HG03378 (cell line): ENCODE results near the gene MAGEA2.
"Not testable (repeated sequence)": the region's sequence is repeated elsewhere in the genome, so short reads cannot be mapped to it uniquely, and the experiment has no call there.

Experiments
- ATAC-seq: cut with Tn5 transposase; IDR thresholded peaks from one replicate; pipeline ENCODE4 v1.9.1; 2021; ENCODE audit warnings: mild to moderate bottlenecking, moderate library complexity; ENCODE audit not compliant: unreplicated experiment

The MAGEA2 gene

GRCh38 chrX:152753686-152754650, at the start of gene MAGEA2:
TSS of gene MAGEA2 (minus strand) at chrX:152753842. CDS start at chrX:152751363, 2,479 bp downstream.
- not testable (repeated sequence) for ATAC-seq

DNA sequence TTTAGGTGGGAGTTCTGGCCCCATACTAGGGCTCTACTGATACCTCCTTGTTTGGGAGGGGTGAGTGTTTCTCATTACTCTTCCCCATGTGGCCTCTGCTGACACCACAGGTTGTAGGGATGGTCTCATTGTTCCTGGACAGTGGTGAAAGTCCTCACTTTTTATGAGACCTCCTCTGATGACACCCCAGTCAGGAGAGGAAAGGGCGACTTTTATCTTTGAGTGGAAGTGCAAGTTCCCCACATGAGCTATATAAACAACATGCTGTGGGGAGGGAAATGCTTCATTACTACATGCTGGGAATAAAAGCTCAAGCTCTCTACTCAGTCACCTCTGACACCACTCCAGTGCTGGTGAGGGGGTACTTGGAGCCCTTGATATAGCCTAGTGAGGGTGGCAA, 45.3 kb upstream of the MAGEA2 start:
- ATAC-seq, result no peak

DNA sequence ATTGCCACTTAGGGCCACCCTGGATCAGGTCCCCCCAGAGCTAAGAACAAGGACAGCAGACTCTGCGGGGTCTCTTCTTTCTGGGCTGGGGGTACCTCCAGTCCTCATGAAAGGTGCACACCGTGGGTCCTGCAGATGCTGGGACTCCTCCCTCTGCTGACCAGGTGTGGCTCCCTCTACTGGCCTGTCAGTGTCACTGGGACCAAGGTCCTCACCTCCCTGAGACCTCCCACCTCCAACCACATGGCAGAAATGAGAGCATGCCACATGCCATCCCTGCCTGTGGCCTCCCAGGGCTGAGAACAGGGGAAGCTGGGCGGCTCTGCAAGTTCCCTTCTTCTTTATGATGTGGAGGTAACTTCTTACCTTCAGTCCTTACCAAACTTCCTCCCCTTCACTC, 33.4 kb upstream of the MAGEA2 start:
- ATAC-seq, result not testable (repeated sequence)

DNA sequence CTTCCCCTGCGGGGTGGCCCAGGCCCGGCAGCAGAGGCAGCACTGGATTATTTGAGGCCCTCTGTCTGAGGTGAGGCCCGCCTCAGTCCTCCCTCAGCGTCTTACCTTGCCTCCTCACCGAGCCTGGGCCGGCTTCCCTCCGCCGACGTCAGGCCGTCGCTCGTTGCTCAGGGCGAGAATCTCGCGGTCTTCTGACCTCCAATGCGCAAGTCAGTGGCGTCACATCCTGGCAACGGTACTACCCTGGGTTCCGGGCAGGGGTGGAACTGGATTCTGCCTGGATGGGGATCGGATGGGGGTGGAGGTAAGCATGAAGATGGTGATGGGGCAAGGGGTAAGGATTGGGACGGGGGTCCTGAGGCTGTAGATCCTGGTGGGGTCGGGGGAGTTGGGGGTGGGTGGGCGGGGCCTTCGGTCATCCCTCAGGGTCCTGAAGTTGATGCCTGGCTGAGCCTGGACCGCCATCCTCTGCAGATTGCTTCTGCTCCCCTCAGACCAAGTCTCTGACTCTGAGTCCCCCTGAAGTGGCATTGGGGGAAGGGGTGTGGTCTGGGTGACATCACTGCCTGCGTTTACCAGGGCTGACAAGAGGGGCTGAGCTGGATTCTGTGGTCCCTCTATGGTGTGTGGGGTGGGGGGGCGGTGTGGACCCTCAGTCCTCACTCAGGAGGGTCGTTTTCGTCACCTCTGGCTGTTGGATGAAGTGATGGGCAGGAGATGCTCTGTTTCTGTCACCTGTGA, 16.1 kb upstream of the MAGEA2 start, which contains the start of gene MAGEA6:
Gene MAGEA6 (minus strand): TSS at position 141 of the 741 bp plus-strand sequence. CDS start 2,039 bp downstream, outside the sequence.
- ATAC-seq, result not testable (repeated sequence)

DNA sequence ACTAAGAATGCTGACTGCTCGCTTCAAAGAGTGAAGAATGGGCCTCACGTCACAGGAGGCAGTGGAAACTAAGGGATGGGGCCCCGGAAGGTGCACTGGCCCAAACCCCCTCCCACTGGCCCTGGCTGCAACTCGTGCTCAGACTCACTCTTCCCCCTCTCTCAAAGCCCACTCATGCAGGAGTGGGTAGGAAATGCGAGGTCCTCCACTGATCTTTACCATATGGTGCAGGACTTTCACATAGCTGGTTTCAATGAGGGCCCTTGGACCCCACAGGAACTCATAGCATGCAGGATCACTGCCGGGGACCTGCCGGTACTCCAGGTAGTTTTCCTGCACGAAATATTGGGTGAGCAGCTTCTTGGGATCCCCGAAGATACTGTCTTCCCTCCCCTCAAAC, 12.9 kb upstream of the MAGEA2 start:
- not testable (repeated sequence) for ATAC-seq

- not testable (repeated sequence) for ATAC-seq
These were observed 7.9 kb upstream of the MAGEA2 start for GRCh38 chrX:152761582-152761981.

GRCh38 chrX:152759544-152759943, 5.9 kb upstream of the MAGEA2 start:
- not testable (repeated sequence) for ATAC-seq

DNA sequence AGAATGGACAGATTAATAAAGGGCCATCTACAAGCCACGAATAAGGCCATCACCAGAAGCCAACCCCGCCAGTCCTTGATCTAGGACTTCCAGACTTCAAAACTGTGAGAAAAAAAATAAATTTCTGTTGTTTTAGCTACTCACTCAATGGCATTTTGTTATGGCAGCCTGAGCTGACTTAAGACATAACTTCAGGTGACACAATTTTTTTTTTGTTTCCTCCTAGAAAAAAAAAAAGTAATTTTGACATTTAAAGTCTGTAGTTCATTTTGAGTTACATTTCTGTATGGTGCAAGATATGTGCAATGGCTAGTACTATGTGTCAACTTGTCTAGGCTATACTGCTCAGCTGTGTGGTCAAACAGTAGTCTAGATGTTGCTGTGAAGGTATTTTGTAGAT, 5.3 kb upstream of the MAGEA2 start, which contains the start of gene CSAG3:
Gene CSAG3 (plus strand): TSS at position 301 of the 400 bp plus-strand sequence.
- not testable (repeated sequence) for ATAC-seq

GRCh38 chrX:152754871-152755270, 1.2 kb upstream of the MAGEA2 start:
- ATAC-seq, result not testable (repeated sequence)

GRCh38 chrX:152738560-152738959, 15.1 kb downstream of the MAGEA2 start:
- ATAC-seq, result no peak

DNA sequence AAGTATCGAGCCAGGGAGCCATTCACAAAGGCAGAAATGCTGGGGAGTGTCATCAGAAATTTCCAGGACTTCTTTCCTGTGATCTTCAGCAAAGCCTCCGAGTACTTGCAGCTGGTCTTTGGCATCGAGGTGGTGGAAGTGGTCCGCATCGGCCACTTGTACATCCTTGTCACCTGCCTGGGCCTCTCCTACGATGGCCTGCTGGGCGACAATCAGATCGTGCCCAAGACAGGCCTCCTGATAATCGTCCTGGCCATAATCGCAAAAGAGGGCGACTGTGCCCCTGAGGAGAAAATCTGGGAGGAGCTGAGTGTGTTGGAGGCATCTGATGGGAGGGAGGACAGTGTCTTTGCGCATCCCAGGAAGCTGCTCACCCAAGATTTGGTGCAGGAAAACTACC, 17.1 kb downstream of the MAGEA2 start:
- not testable (repeated sequence) for ATAC-seq

GRCh38 chrX:152735860-152736511, 17.7 kb downstream of the MAGEA2 start:
- no peak for ATAC-seq

GRCh38 chrX:152735101-152735500, 18.5 kb downstream of the MAGEA2 start:
- ATAC-seq, result no peak

DNA sequence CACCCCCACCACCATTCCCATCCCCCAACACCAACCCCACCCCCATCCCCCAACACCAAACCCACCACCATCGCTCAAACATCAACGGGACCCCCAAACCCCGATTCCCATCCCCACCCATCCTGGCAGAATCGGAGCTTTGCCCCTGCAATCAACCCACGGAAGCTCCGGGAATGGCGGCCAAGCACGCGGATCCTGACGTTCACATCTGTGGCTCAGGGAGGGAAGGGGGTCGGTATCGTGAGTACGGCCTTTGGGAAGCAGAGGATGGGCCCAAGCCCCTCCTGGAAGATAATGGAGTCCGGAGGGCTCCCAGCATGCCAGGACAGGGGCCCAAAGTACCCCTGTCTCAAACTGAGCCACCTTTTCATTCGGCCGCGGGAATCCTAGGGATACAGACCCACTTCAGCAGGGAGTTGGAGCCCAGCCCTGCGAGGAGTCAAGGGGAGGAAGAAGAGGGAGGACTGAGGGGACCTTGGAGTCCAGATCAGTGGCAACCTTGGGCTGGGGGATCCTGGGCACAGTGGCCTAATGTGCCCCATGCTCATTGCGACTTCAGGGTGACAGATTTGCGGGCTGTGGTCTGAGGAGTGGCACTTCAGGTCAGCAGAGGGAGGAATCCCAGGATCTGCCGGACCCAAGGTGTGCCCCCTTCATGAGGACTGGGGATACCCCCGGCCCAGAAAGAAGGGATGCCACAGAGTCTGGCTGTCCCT, 19.3 kb downstream of the MAGEA2 start:
- ATAC-seq, result not testable (repeated sequence)

DNA sequence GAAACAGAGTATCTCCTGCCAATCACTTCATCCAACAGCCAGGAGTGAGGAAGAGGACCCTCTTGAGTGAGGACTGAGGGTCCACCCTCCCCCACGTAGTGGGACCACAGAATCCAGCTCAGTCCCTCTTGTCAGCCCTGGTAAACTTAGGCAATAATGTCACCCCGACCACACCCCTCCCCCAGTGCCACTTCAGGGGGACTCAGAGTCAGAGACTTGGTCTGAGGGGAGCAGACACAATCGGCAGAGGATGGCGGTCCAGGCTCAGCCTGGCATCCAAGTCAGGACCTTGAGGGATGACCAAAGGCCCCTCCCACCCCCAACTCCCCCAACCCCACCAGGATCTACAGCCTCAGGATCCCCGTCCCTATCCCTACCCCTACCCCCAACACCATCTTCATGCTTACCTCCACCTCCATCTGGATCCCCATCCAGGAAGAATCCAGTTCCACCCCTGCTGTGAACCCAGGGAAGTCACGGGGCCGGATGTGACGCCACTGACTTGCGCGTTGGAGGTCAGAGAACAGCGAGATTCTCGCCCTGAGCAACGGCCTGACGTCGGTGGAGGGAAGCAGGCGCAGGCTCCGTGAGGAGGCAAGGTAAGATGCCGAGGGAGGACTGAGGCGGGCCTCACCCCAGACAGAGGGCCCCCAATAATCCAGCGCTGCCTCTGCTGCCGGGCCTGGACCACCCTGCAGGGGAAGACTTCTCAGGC, 20.2 kb downstream of the MAGEA2 start, which contains the start of the genes CSAG1 and MAGEA12:
Gene CSAG1 (minus strand): TSS at position 461 of the 715 bp plus-strand sequence. CDS start 1,261 bp downstream, outside the sequence.
Gene MAGEA12 (plus strand): TSS at position 497 of the 715 bp plus-strand sequence. CDS start 2,405 bp downstream, outside the sequence.
- ATAC-seq, result no peak

GRCh38 chrX:152725409-152725808, 28.2 kb downstream of the MAGEA2 start:
- no peak for ATAC-seq

- ATAC-seq, result not testable (repeated sequence)
These were observed 39.5 kb downstream of the MAGEA2 start, which contains the start of gene MAGEA2B for GRCh38 chrX:152713815-152714787. TSS of gene MAGEA2B (plus strand) at chrX:152714628. CDS start at chrX:152717107, 2,479 bp downstream.

DNA sequence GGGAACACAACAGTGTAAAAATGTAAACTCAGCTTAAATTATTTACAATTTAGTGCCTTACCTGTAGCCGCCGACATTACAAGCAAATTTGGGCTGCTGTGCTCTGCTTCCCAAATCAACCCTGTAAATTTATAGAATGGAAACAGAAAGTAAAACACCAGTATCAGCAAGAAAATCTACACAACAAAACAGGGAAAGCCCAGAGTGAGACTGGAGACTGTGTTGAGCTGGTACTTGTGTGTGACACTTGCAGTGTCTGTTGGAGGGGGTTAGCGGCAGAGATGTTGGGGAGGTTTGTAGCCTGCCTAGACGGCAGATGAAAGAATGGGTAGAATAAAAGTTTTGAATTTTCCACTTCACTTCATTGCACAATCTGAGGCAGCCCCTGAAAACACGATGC, 40.4 kb downstream of the MAGEA2 start:
- not testable (repeated sequence) for ATAC-seq
